Measurements from ENCODE around the gene SOS1. TPM values are rescaled to one million over a fixed set of nuclear protein-coding genes. Genes with fewer than 3 reads are reported as not detected.

The SOS1 gene
- total and polyA plus RNA-seq, 2 donors (not counting 1 experiment from before 2014, with no cell fraction given) = 24.9 to 27.6 TPM

DNA sequence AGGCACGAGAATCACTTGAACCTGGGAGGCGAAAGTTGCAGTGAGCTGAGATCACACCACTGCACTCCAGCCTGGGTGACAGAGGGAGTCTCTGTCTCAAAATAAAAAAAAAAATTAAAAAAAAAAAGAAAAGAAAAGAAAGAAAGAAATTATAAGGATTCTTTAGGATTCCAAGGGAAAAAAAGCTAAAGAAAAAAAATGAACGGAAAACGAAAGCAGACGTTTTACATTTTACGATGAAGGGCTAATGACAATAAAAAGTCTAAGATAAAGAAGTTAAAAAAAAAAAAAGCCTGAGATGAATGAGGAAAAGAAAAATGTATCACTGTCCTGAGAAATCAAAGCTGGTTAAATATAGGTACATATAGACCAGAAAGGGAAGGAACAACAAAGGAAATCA lies 58.5 kb downstream of the SOS1 start:
- no peak overlapping the region for H3K9ac ChIP-seq (ENCODE audit: insufficient read depth, low read length)
- no peaks in the 10 kb centered on the region for H3K79me2 ChIP-seq (ENCODE audit: control insufficient read depth, insufficient read depth, low read length)
- peaks cover 2% of the 10 kb centered on the region for H4K20me1 ChIP-seq (ENCODE audit: control insufficient read depth, extremely low read depth, insufficient read depth, low read length)
- H3K4me2 ChIP-seq (ENCODE audit: extremely low read depth, insufficient read depth, low read length) = no peak overlapping the region
- TF ChIP-seq EZH2 (IDR thresholded peaks at IDR 0.05; ENCODE audit: low read length, missing control alignments) (no peak), CTCF (conservative IDR thresholded peaks at IDR 0.05 in 1 of 2, IDR thresholded peaks at IDR 0.05 in 1 of 2; ENCODE audit: low read depth in 1 of 2, low read length in 2 of 2) (no peak)
- peaks cover 2% of the 10 kb centered on the region for H3K36me3 ChIP-seq (ENCODE audit: control insufficient read depth, insufficient read depth, low read length)
- DNase-seq (ENCODE audit: low read depth in 2 of 2) = no peak
- no peak overlapping the region for H3K27ac ChIP-seq (ENCODE audit: insufficient read depth, low read length)
- H2AFZ ChIP-seq (ENCODE audit: low read length) = no peak overlapping the region
- no peak overlapping the region for H3K4me3 ChIP-seq (replicated peaks in 1 of 4; ENCODE audit: control extremely low read depth in 1 of 4, insufficient read depth in 1 of 4, low read depth in 3 of 4, low read length in 4 of 4)
- H3K9me3 ChIP-seq (ENCODE audit: control insufficient read depth, insufficient read depth, low read depth, low read length) = no peaks in the 10 kb centered on the region
- no peaks in the 10 kb centered on the region for H3K27me3 ChIP-seq (ENCODE audit: control insufficient read depth, insufficient read depth, low read length)
- no peaks in the 10 kb centered on the region for H3K4me1 ChIP-seq (ENCODE audit: control insufficient read depth, extremely low read depth, insufficient read depth, low read length)

GRCh38 chr2:39061280-39061679 lies 59.6 kb downstream of the SOS1 start:
- H2AFZ ChIP-seq (ENCODE audit: low read length) = no peak overlapping the region
- no peaks in the 10 kb centered on the region for H3K79me2 ChIP-seq (ENCODE audit: control insufficient read depth, insufficient read depth, low read length)
- H3K9ac ChIP-seq (ENCODE audit: insufficient read depth, low read length) = no peak overlapping the region
- H3K4me2 ChIP-seq (ENCODE audit: extremely low read depth, insufficient read depth, low read length) = no peak overlapping the region
- no peak overlapping the region for H3K4me3 ChIP-seq (replicated peaks in 1 of 4; ENCODE audit: control extremely low read depth in 1 of 4, insufficient read depth in 1 of 4, low read depth in 3 of 4, low read length in 4 of 4)
- H3K36me3 ChIP-seq (ENCODE audit: control insufficient read depth, insufficient read depth, low read length) = peaks cover 2% of the 10 kb centered on the region
- no peak overlapping the region for H3K27ac ChIP-seq (ENCODE audit: insufficient read depth, low read length)
- no peak for DNase-seq (ENCODE audit: low read depth in 2 of 2)
- no peaks in the 10 kb centered on the region for H3K4me1 ChIP-seq (ENCODE audit: control insufficient read depth, extremely low read depth, insufficient read depth, low read length)
- H3K27me3 ChIP-seq (ENCODE audit: control insufficient read depth, insufficient read depth, low read length) = no peaks in the 10 kb centered on the region
- TF ChIP-seq EZH2 (IDR thresholded peaks at IDR 0.05; ENCODE audit: low read length, missing control alignments) (no peak), CTCF (conservative IDR thresholded peaks at IDR 0.05 in 1 of 2, IDR thresholded peaks at IDR 0.05 in 1 of 2; ENCODE audit: low read depth in 1 of 2, low read length in 2 of 2) (no peak)
- peaks cover 2% of the 10 kb centered on the region for H4K20me1 ChIP-seq (ENCODE audit: control insufficient read depth, extremely low read depth, insufficient read depth, low read length)
- no peaks in the 10 kb centered on the region for H3K9me3 ChIP-seq (ENCODE audit: control insufficient read depth, insufficient read depth, low read depth, low read length)

GRCh38 chr2:39059366-39059952 lies 61.4 kb downstream of the SOS1 start:
- no peaks in the 10 kb centered on the region for H3K4me1 ChIP-seq (ENCODE audit: control insufficient read depth, extremely low read depth, insufficient read depth, low read length)
- peak; percentile 35 to 80 for DNase-seq (ENCODE audit: low read depth in 2 of 2)
- no peak overlapping the region for H2AFZ ChIP-seq (ENCODE audit: low read length)
- no peak overlapping the region for H3K4me3 ChIP-seq (replicated peaks in 1 of 4; ENCODE audit: control extremely low read depth in 1 of 4, insufficient read depth in 1 of 4, low read depth in 3 of 4, low read length in 4 of 4)
- TF ChIP-seq EZH2 (IDR thresholded peaks at IDR 0.05; ENCODE audit: low read length, missing control alignments) = no peak
- peak in 1 of 2 donors; percentile 32 for TF ChIP-seq CTCF (conservative IDR thresholded peaks at IDR 0.05 in 1 of 2, IDR thresholded peaks at IDR 0.05 in 1 of 2; ENCODE audit: low read depth in 1 of 2, low read length in 2 of 2)
- no peak overlapping the region for H3K27ac ChIP-seq (ENCODE audit: insufficient read depth, low read length)
- H3K9ac ChIP-seq (ENCODE audit: insufficient read depth, low read length) = no peak overlapping the region
- no peaks in the 10 kb centered on the region for H3K27me3 ChIP-seq (ENCODE audit: control insufficient read depth, insufficient read depth, low read length)
- peaks cover 2% of the 10 kb centered on the region for H4K20me1 ChIP-seq (ENCODE audit: control insufficient read depth, extremely low read depth, insufficient read depth, low read length)
- no peak overlapping the region for H3K4me2 ChIP-seq (ENCODE audit: extremely low read depth, insufficient read depth, low read length)
- H3K36me3 ChIP-seq (ENCODE audit: control insufficient read depth, insufficient read depth, low read length) = peaks cover 2% of the 10 kb centered on the region
- no peaks in the 10 kb centered on the region for H3K9me3 ChIP-seq (ENCODE audit: control insufficient read depth, insufficient read depth, low read depth, low read length)
- no peaks in the 10 kb centered on the region for H3K79me2 ChIP-seq (ENCODE audit: control insufficient read depth, insufficient read depth, low read length)

All from fibroblast of lung (primary cell).